GM21786 (cell line): ENCODE results near the gene VSTM2B.

Experiments
- ATAC-seq: cut with Tn5 transposase; IDR thresholded peaks from one replicate; pipeline ENCODE4 v1.9.1; 2021; ENCODE audit not compliant: unreplicated experiment

VSTM2B gene

DNA sequence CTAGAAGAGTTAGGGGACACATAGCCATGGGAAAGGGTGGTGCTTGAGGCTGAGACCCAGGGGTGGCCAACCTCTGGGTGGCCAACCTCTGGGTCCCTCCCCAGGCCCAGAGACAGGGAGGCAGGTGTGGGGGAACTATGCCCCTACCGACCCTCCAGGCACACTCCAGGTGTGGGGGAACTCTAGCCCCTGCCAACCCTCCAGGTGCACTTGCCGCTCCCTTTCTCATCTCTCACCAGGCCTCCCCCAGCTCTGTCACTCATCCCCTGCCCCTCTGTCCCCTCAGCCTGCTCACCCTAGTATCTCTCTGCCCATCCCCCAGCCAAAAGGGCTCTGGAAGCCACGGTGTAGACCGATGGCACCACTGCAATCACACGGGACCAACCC, 10.6 kb upstream of the VSTM2B start:
- no peak for ATAC-seq

DNA sequence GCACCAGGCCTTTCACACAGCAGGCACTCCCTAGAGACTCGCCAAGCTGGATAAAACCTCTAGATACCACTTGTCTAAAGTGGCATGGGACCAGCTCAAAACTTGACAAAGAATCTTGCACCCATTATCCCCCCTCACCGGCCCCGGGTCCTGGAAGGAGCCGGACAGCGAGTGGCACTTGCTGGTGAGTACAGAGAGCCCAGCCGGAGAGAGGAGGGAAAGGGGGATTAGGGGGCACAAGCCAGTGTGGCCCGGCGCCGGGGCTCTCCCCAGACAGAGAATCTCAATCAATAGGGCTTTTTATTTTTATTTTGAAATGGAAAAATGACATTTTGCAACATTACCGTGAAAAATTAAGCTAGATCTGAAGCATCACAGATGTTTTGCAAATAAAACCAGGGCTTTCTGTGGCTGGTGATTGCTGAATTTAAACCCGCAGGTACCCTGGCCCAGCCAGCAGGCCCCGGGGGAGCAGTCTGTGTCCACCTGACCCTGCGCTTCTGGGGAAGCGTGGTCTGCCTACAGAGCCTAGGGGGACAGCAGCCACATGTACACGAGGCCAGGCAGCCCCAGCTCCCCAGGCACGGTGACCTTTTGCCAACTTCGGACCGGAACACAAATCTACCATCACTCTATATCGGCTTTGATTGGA, 10.0 kb upstream of the VSTM2B start:
- ATAC-seq, result no peak

GRCh38 chr19:29516358-29516725, 9.5 kb upstream of the VSTM2B start:
- no peak for ATAC-seq

- ATAC-seq, result no peak
These were observed 8.9 kb upstream of the VSTM2B start for GRCh38 chr19:29516821-29517395.

GRCh38 chr19:29517412-29517811, 8.4 kb upstream of the VSTM2B start:
- ATAC-seq, result no peak

- no peak for ATAC-seq
These were observed 7.8 kb upstream of the VSTM2B start for GRCh38 chr19:29517946-29518345.

GRCh38 chr19:29519146-29519545, 6.6 kb upstream of the VSTM2B start:
- ATAC-seq, result no peak

GRCh38 chr19:29519931-29520330, 5.9 kb upstream of the VSTM2B start:
- no peak for ATAC-seq

DNA sequence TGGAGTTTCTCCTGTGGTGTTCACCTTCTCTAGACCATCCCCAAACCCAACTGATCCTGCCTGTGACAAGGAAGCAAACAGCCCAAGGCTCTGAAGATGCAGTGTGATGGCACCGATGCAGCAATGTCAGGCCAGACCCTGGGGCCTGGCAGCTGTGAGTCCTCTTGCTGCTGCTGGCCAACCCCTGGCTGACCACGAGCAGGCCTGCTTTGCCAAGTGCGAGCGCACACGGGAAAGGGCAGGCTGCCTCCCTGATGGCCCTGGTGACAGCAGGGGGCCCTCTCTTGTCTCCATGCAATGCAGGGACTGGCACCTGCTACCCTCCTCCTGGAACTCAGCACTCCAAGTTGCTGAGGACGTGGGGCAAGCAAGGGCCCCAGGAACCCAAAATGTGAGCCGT, 5.4 kb upstream of the VSTM2B start:
- no peak for ATAC-seq

DNA sequence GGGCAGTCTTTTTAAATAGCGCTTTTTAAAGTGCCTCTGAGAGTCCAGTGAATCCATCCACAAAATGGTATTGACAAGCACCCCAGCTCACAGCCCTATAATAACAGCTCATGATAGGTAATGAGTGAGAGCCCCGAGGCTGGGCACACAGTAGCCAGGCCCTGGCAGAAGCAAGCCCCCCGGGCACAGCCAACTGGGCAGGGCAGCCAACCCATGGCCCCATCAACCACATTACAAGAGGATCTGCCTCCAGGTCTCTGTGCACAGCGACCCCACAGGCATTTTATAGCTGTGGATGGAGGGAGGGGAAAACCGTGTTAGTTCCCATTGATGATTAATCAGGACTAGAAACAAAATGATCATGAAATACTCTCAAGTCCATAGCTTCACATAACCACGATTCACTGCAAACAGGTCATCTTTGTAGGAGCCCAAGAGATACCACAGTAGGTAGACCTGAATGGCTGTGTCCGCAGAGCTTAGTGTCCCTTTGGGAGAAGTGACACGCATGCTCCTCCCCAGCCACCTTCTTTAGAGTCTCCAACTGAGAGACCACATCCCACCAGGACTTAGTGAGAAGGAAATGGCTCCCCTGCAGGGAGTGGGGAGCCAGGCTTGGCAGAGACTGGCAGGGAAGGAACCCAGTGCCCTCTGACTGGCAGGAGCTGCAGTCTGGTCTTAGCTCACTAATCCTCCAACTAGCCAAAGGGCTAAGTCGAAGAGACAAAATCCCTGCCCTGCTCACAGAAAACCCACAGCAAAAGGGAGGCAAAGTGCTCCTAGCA, 4.3 kb upstream of the VSTM2B start:
- ATAC-seq, result no peak

DNA sequence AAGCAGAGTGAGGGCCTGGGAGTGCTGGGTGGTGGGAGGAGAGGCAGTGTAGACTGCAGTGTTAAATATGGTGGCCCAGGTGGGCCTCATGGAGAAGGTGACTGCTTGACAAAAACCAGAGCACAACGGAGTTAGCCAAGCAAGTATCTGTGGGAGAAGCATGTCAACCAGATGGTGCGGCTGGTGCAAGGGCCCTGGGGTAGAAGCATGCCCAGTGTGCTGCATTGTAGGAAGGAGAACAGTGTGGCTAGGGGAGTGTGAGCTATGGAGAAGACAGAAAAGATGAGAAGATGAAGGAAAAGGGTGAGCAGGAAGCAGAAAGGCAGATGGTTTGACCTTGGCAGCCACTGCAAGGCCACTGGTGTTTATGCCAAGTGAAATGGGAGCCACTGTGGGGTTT, 2.2 kb upstream of the VSTM2B start:
- no peak for ATAC-seq

DNA sequence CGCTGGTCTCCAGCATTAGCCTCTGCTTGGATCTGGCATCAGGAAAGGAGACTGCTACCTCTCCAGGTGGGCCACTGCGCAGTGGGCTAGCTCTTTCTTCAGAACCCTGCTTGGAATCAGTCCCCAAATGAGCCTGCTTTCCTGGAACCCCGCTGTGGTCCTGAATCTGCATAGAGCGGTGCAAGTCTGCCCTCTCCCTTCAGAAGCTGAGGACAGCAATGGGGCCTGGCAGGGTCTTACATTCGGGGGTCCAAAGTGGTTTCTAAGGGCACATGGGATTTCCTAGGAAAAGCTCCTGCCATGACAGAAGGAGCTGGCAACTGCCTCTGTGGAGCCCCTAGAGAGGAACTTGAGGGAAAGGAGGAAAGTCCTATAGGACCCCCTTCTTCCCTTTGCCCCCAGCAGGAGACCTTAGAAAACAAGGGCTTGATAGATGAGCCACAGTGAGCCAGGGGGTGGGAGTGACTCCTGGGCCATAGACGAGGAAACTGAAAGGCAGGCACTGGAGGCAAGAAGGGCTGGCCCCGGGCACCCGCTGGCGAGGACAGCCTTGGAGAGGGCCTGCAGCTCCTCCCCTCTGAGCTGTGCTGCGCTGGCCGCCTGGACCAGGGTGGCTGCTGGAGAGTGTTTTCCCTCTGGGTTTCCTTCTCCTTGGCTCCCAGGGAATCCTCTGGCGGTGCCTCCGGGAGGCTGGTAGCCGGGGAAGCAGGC, 1.4 kb upstream of the VSTM2B start:
- no peak for ATAC-seq

DNA sequence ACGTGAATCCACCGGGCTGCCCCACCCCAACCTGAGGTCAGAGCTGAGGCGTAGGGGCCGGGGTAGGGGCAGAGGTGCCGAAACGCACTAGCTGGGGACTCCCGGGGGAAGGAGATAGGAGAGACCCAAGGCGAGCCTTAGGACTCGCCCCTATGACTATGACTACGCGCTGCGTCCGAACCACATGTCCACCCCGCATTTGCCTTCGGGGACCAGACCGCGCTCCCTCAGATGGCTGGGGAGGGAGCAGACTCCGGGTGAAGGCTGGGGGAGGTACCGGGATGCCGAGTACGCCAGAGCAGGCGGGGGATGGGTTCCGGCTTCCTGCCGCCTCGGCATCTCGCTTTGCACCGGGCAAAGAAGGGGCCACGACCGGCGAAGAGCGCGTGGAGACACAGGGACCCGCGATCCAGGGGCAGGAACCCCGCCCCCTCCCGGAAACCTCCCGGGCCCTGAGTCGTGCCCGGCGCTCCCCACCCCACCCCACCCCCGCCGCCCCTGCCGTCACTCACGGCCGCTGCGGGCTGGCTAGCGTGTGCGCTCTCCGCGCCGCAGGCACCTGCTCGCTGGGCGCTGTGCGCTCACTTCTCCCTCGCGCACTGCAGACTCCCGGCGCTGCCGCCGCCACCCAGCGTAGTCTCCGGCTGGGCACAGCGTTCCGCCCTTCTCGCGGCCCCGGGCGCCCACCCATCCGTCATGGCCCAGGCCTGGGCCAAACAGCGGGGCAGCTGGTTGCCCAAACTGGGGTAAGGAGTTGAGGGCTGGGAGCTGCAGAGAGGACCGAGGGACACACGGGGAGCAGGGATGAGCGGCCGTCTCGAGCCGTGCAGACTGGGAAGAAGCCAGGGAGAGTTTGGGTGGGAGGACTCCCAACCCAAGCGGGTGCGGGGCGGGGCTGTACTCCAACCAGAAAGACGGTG, 622 bp upstream of the VSTM2B start:
- ATAC-seq, result no peak

DNA sequence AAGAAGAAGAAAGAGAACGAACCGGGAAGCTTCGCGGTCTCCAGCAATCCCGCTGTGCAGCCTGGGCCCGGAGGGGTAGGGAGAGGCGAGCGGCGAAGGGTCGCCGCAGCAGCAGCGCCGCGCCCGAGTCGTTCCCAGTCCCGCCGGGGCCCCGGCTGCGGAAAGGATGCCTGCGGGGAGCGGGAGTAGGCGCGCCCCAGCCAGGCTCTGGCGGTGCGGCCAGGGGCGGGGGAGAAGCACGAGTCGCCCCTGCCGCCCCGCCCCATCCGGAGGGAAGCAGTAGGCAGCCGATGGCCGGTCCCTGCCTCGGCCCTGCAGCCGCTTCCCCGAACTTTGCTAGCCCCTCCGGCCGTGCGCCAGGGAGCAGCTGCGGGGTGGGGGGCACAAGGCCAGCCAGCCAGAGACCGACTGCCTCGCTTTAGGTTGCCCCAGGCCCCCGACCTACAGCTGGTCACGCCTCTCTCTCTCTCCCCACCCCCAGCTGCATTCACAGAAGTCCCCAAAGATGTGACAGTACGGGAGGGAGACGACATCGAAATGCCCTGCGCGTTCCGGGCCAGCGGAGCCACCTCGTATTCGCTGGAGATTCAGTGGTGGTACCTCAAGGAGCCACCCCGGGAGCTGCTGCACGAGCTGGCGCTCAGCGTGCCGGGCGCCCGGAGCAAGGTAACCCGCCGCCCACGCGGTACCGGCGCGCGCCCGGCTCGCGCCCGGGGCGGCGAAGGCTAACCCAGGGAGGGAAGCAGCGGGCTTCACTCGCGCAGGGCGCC, 1.1 kb downstream of the VSTM2B start:
- no peak for ATAC-seq

GRCh38 chr19:29527500-29528328, 1.9 kb downstream of the VSTM2B start:
- ATAC-seq, result no peak

DNA sequence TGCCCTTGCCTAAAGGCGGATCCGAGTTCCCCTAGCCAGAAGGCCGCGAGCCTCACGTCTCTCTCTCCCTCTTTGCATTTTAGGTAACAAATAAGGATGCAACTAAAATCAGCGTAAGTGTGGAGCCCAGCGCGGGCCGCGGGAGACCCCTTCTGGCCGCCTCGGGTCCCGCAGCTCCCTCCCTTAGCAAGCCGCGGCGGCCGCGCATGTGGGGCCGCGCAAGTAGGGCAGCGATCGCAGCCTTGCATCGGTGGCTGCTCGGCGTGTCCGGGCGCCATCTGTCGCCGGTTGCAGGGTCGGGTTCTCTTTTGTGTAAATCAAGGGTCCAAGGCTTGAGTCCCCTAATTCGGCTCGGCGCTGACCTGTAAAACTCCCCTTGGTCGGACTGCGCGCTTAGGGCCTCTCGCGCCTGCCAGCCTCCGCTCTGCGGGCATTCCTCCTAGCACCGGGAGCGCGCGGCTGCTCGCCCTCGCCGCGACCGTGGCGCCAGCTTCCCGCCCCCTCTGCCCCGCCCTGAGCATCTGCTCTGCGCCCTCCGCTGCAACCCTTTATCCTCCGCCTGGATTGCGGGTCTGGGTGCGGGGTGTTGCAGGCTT, 2.7 kb downstream of the VSTM2B start:
- peak; percentile 55 for ATAC-seq

DNA sequence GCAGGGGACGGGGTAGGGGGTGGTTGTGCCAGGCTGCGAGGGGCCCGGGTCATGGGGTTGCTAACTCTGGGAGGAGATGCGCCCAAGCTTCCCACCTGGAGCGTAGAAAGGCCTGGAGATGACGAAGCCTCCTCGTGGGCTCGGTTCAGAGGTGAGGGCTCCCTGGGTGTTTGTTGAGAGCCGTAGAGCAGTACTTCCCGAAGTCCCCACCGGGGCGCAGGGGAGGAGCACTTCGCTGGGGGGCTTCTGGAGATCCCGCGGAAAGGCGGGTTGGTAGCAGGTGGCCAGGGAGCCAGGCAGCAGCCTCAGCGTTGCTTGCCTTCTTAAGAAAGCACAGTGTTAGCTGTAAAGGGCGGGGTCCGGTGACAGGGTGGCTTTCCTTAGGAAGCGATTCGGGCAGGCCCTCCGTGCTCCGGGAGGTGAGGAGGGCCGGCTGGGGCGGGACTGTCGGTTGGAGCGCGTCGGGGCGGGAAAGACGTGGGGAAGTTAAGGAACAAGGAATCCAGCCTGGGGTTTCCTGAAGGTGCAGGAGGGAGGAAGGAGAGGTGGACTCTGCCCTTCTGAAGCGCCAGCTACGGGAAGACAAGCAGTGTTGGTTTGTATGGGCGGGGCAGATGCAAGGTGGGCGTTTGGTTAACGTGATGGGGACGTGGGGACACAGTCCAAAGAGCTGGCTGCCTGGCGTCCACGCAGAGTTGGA, 3.3 kb downstream of the VSTM2B start:
- ATAC-seq, result no peak
